ENCODE data around the gene ISL2. TPM values are rescaled to one million over a fixed set of nuclear protein-coding genes. Genes with fewer than 3 reads are reported as not detected.
A peak's percentile ranks its signal among the peaks of the same experiment; 100 is the strongest.

The ISL2 gene
- total and polyA plus RNA-seq, 2 of the 4 experiments (the other 2 are of a cell fraction): 1.3 to 3.6 TPM

DNA sequence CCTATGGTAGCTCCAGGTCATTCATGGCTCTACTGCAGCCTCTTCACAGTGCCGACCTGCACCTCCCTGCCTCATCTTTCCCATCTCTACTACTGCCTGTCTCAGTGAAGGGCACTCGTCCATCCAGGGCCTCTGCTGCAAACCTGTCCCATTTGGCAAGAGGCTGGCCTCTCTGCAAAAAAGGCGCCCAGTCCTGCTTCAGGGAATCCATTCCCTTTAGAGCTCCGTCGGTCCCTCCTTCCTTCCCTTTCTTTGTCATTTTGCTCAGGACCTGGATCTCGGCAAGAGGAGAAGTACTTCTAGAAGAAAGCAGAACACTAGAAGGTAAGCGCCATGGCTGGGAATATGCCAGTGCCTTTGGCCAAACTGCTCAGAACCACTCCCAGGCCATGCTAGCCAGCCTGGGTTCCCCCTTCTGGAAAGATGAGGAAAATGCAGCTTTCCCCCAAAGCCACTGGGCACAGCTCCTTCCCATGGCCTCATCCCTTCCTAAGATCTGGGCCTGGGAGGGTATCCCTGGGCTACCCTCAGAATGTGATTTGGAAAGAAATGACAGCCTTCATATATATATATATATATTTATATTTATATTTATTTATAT, 6.4 kb upstream of the ISL2 start:
- Histone ChIP-seq H3K4ac (ENCODE audit: low read depth, low read length) (no peak overlapping the region), H2BK15ac (ENCODE audit: low read depth, low read length) (no peak overlapping the region), H2BK120ac (ENCODE audit: low read depth, low read length) (no peak overlapping the region), H2AK5ac (ENCODE audit: low read depth, low read length) (no peak overlapping the region; the same call in 1 of the 2 replicates), H2AFZ (replicated peaks; ENCODE audit: low read length, poor library complexity) (peak overlapping the region; percentile 26), H3K4me2 (ENCODE audit: low read depth, low read length) (no peak overlapping the region), H4K8ac (ENCODE audit: low read depth in 2 of 2, low read length in 2 of 2) (no peak overlapping the region), H2AK9ac (replicated peaks; ENCODE audit: low read depth, low read length, poor library complexity) (peak overlapping the region; percentile 17), H3K4me3 (ENCODE audit: insufficient read depth, low read depth, low read length) (no peak overlapping the region), H3K23ac (ENCODE audit: low read depth, low read length) (no peak overlapping the region), H3K9me3 (ENCODE audit: control insufficient read depth, insufficient read depth, low read length) (no peaks in the 10 kb centered on the region), H4K20me1 (ENCODE audit: insufficient read depth, low read length) (no peaks in the 10 kb centered on the region), H4K91ac (ENCODE audit: insufficient read depth, low read depth, low read length) (no peak overlapping the region), H3K36me3 (ENCODE audit: control insufficient read depth, insufficient read depth, low read length) (no peaks in the 10 kb centered on the region), H3K56ac (ENCODE audit: extremely low read depth, insufficient read depth, low read length) (no peak overlapping the region), H3K4me1 (ENCODE audit: control insufficient read depth, insufficient read depth, low read length) (peaks cover 6% of the 10 kb centered on the region; the same call in 1 of the 2 replicates), H3K9ac (ENCODE audit: low read depth, low read length) (no peak overlapping the region), H3K9me1 (ENCODE audit: insufficient read depth, low read length) (peaks cover 3% of the 10 kb centered on the region; the same call in 1 of the 2 replicates), H4K5ac (ENCODE audit: low read depth, low read length) (no peak overlapping the region), H3K27ac (ENCODE audit: insufficient read depth, low read length) (no peak overlapping the region), H2BK5ac (ENCODE audit: low read depth, low read length, poor library complexity, severe bottlenecking) (no peak overlapping the region), H3K79me1 (ENCODE audit: low read depth in 1 of 2, low read length in 2 of 2) (no peaks in the 10 kb centered on the region), H3K14ac (replicated peaks; ENCODE audit: low read depth, low read length) (no peak overlapping the region), H3K27me3 (ENCODE audit: control insufficient read depth, insufficient read depth, low read length) (peaks cover 3% of the 10 kb centered on the region; the same call in 1 of the 2 replicates), H3K18ac (ENCODE audit: low read depth, low read length) (no peak overlapping the region), H2BK20ac (ENCODE audit: low read depth, low read length) (no peak overlapping the region)
- in situ Hi-C loops (cut with MboI; ENCODE audit: low sequenced_read_pairs) (loop anchor here (5.0 kb wide), 1 partner anchor 133 kb away; no protein-coding TSS in a partner anchor), intact Hi-C loops (cut with micrococcal nuclease) (loop anchor here (1.0 kb wide), 1 partner anchor 140 kb away; no protein-coding TSS in a partner anchor), dilution Hi-C loops (cut with HindIII; ENCODE audit: low sequenced_read_pairs, unreplicated experiment) (no loop called here)
- ChIA-PET CTCF (interaction anchor here (0.7 to 1.6 kb wide), 3 partner anchors 90 to 139 kb away, joined by 3 to 4 read pairs (median 3); no protein-coding TSS in a partner anchor), POLR2A (ENCODE audit: unreplicated experiment) (interaction anchor here (0.6 kb wide), 1 partner anchor 607 kb away, joined by 5 read pairs; a partner anchor contains a TSS)
- 59% methylated on average over 4 of the region's 7 CpGs; no CpG with 5 or more reads in 1 of the 2 experiments for WGBS, 2 experiments (ENCODE audit: extremely low coverage in 2 of 2, insufficient read length in 1 of 2)
- peak; percentile 46 for DNase-seq
- no peak for TF ChIP-seq CHD1 (IDR thresholded peaks at IDR 0.05; ENCODE audit: low read depth, low read length)
- no peak for TF ChIP-seq MXI1 (IDR thresholded peaks at IDR 0.05; ENCODE audit: borderline replicate concordance, low read depth, low read length)
- no peak for TF ChIP-seq POLR2A (IDR thresholded peaks at IDR 0.05; ENCODE audit: low read depth, low read length)
- TF ChIP-seq, protein P1, sequence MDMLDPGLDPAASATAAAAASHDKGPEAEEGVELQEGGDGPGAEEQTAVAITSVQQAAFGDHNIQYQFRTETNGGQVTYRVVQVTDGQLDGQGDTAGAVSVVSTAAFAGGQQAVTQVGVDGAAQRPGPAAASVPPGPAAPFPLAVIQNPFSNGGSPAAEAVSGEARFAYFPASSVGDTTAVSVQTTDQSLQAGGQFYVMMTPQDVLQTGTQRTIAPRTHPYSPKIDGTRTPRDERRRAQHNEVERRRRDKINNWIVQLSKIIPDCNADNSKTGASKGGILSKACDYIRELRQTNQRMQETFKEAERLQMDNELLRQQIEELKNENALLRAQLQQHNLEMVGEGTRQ (IDR thresholded peaks at IDR 0.05; ENCODE audit: low read depth, low read length): no peak
- TF ChIP-seq SMC3 (IDR thresholded peaks at IDR 0.05; ENCODE audit: low read depth, low read length): peak; percentile 55
- TF ChIP-seq MAZ (IDR thresholded peaks at IDR 0.05; ENCODE audit: borderline replicate concordance, low read depth, low read length): no peak
- TF ChIP-seq, protein P2, sequence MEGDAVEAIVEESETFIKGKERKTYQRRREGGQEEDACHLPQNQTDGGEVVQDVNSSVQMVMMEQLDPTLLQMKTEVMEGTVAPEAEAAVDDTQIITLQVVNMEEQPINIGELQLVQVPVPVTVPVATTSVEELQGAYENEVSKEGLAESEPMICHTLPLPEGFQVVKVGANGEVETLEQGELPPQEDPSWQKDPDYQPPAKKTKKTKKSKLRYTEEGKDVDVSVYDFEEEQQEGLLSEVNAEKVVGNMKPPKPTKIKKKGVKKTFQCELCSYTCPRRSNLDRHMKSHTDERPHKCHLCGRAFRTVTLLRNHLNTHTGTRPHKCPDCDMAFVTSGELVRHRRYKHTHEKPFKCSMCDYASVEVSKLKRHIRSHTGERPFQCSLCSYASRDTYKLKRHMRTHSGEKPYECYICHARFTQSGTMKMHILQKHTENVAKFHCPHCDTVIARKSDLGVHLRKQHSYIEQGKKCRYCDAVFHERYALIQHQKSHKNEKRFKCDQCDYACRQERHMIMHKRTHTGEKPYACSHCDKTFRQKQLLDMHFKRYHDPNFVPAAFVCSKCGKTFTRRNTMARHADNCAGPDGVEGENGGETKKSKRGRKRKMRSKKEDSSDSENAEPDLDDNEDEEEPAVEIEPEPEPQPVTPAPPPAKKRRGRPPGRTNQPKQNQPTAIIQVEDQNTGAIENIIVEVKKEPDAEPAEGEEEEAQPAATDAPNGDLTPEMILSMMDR (conservative IDR thresholded peaks at IDR 0.05; ENCODE audit: low read depth, low read length): peak; percentile 56
- peak; percentile 52 for TF ChIP-seq RAD21 (IDR thresholded peaks at IDR 0.05; ENCODE audit: low read length)
- TF ChIP-seq RCOR1 (IDR thresholded peaks at IDR 0.05; ENCODE audit: insufficient replicate concordance, low read length): no peak
- BruUV-seq (replicated peaks): no TSS peak
- ATAC-seq (ENCODE audit: low read depth): peak; percentile 73
